SIG-M5 treated with dmso at 0.1 percent for 504 hours (cell line): ENCODE measurements around the gene EML5.
A peak's percentile ranks its signal among the peaks of the same experiment; 100 is the strongest.

Source experiments
- DNase-seq: peaks from one replicate; lab custom pipeline; 2025; ENCODE audit not compliant: unreplicated experiment; lab: John Stamatoyannopoulos, UW

Gene EML5

DNA sequence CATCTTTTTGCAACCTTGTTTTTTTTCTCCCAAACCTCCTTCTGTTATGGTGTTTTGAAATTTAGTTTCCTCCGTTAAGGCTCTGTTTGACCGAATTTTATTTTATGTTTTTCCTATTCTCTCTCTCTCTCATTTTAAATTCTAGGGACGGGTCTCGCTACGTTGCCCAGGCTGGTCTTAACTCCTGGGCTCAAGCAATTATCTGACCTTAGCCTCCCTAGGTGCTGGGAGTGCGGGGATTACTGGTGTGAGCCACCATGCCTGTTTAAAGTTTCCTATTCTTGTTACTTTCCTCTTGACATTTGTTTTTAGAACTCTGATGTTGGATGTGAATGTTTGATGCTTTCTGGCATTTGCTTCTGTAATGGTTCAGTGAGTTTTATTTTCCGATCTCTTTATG, 228.9 kb downstream of the EML5 start:
- DNase-seq: no peak

DNA sequence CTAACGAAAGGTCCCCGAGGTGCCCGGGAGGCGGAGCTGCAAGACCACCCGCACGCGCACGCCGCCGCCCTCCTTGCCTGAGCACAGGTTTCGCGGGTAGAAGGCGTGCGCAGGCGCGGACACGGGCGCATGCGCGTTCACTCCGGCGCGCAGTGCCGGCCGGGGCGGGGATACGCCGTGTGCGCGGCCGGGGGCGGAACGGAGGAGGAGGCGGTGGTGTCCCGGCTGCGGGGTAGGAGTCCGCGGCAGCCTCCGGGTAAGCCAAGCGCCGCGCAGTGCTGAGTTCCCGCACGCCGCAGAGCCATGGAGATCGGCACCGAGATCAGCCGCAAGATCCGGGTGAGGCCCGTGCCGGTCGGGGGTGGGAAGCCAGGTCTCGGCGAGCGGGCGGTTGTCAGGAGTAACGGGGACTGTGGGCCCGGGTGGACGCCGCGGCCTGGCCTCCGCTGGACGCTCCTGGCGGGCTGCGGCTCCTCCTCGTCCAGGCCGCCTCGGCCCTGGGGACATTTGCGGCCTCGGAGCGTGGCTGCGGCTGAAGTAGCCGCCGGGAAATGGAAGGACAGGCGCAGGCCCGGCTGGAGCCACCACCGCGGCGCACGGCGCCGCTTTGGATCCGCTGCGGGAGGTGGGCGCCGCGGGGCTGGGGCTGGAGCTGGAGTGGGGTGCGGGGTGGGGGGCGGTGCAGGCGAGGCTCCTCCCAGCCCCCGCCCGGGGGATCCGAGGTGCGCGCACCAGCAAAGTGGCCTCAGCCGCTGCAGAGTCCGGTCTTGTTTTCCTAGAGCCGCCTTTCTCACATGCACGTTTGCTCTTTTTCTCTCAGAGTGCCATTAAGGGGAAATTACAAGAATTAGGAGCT, 229.7 kb downstream of the EML5 start, which contains the start of gene ZC3H14:
TSS of gene ZC3H14 (plus strand) at position 207 of the 856 bp plus-strand sequence. CDS start at position 304, 97 bp downstream.
- DNase-seq: peak; percentile 74

DNA sequence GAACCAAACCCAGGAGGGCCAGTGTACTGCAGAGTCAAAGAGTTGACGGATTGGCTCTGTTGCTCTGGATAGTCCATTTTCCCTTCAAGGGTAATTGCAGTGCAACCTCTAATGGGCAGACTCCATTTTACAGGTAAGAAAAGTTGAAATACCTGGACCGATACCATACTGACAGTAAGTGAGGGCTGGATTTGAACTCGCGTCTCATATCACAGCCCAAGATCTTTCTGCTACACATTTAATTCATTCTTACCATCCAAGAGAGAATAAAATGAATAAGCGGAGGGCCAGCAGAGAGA, 230.3 kb downstream of the EML5 start:
- DNase-seq: no peak
